Activated CD8-positive, alpha-beta T cell treated with anti-CD3 and anti-CD28 coated beads for 36 hours (primary cell): ENCODE measurements around the gene ELOB. TPM values are rescaled to one million over a fixed set of nuclear protein-coding genes. Genes with fewer than 3 reads are reported as not detected.
A peak's percentile ranks its signal among the peaks of the same experiment; 100 is the strongest.

Experiments used
- ATAC-seq: fragments of 200-7000 bp; cut with Tn5 transposase; one replicate; pipeline ENCODE4 v1.10.0; 2021; ENCODE audit warnings: mild to moderate bottlenecking, moderate library complexity
- CTCF ChIA-PET: fragments of 350-600 bp; sonication (Branson Sonifier 250); formaldehyde crosslinking; loops from one replicate; lab custom pipeline; 2021; ENCODE audit warnings: antibody characterized with exemption; lab: Charles Lee
- POLR2A ChIA-PET: fragments of 350-600 bp; sonication (Branson Sonifier 250); formaldehyde crosslinking; loops from one replicate; lab custom pipeline; 2021; ENCODE audit warnings: antibody characterized with exemption; lab: Charles Lee
- DNase-seq: peaks from one replicate; pipeline ENCODE4 v3.0.0-alpha.2; 2020
- H3K27ac Mint-ChIP-seq: one replicate; pipeline ENCODE4 v1.8.0; 2021; ENCODE audit warnings: mild to moderate bottlenecking, mixed read lengths
- H3K27me3 Mint-ChIP-seq: one replicate; pipeline ENCODE4 v1.8.0; 2021; ENCODE audit warnings: mixed read lengths
- H3K36me3 Mint-ChIP-seq: one replicate; pipeline ENCODE4 v1.8.0; 2021; ENCODE audit warnings: low read depth, mixed read lengths
- H3K4me1 Mint-ChIP-seq: one replicate; pipeline ENCODE4 v1.8.0; 2021; ENCODE audit warnings: low read depth, mixed read lengths
- H3K4me3 Mint-ChIP-seq: one replicate; pipeline ENCODE4 v1.8.0; 2021; ENCODE audit warnings: mild to moderate bottlenecking, moderate library complexity, mixed read lengths
- H3K9me3 Mint-ChIP-seq: one replicate; pipeline ENCODE4 v1.8.0; 2021; ENCODE audit warnings: mixed read lengths
- intact Hi-C: fragments of 100-400 bp; cut with micrococcal nuclease; formaldehyde crosslinking; loops from one replicate; pipeline ENCODE4 v1.10.0; 2022
- total RNA-seq, 2 experiments: library from RNA; stranded (reverse); gene quantifications; one replicate each; pipeline ENCODE4 v1.2.3, GENCODE V29; 2021
- TF ChIP-seq, protein P1 (sequence below): fragments of 200-600 bp; IDR thresholded peaks from one replicate; pipeline ENCODE4 v1.8.0; 2022; ENCODE audit warnings: antibody characterized with exemption, mild to moderate bottlenecking

Gene ELOB
- total RNA-seq, 2 experiments from 2014 or later = 174 to 178 TPM

DNA sequence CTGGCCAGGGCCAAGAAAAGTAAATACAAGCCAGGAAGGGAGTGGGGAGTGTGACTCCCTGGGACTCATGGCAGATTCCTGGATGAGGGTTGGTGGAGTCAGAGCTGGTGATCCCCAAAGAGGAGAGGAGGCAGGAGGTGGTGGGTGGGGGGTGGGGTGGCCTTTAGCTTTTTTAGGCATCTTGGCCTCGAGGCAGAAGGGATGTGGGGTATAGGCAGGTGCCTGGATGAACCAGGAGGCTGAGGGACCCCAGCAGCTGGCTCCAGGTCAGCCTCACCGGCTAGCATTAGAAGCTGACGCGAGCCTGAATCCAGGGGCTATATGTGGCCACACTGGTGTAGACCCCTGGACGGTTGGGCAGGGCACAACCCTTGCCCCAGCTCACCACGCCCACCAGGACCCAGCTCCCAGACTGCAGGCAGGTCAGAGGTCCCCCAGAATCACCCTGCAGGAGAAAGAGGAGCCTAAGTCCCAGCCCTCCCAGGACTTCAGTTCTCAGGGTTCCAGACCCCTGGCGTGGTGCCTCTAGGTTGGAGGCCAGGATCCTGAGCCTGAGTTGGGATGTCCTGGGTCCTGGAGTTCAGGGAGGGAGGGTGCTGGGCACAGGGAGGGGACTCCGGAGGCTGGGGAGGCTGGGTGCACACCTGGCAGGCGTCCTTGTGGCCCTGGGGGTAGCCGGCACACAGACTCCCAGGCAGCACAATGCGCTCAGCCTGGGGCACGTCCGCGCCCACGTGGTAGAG, 7.4 kb upstream of the ELOB start:
- Mint-ChIP-seq H3K4me3 (peak overlapping the region; percentile 84), H3K4me1 (peaks cover 13% of the 10 kb centered on the region), H3K36me3 (no peaks in the 10 kb centered on the region), H3K9me3 (no peaks in the 10 kb centered on the region), H3K27me3 (peaks cover 2% of the 10 kb centered on the region), H3K27ac (peak overlapping the region; percentile 87)
- TF ChIP-seq, protein P1, sequence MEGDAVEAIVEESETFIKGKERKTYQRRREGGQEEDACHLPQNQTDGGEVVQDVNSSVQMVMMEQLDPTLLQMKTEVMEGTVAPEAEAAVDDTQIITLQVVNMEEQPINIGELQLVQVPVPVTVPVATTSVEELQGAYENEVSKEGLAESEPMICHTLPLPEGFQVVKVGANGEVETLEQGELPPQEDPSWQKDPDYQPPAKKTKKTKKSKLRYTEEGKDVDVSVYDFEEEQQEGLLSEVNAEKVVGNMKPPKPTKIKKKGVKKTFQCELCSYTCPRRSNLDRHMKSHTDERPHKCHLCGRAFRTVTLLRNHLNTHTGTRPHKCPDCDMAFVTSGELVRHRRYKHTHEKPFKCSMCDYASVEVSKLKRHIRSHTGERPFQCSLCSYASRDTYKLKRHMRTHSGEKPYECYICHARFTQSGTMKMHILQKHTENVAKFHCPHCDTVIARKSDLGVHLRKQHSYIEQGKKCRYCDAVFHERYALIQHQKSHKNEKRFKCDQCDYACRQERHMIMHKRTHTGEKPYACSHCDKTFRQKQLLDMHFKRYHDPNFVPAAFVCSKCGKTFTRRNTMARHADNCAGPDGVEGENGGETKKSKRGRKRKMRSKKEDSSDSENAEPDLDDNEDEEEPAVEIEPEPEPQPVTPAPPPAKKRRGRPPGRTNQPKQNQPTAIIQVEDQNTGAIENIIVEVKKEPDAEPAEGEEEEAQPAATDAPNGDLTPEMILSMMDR = no peak
- POLR2A ChIA-PET = interaction anchor here (0.9 to 3.2 kb wide), 8 partner anchors 8 to 84 kb away, joined by 3 to 20 read pairs (median 4); no protein-coding TSS in a partner anchor
- intact Hi-C loops = no loop called here
- ATAC-seq (no peak), DNase-seq (no peak)
- CTCF ChIA-PET = interaction anchor here (0.7 to 3.0 kb wide), 10 partner anchors 9 to 135 kb away, joined by 3 to 14 read pairs (median 4); no protein-coding TSS in a partner anchor

DNA sequence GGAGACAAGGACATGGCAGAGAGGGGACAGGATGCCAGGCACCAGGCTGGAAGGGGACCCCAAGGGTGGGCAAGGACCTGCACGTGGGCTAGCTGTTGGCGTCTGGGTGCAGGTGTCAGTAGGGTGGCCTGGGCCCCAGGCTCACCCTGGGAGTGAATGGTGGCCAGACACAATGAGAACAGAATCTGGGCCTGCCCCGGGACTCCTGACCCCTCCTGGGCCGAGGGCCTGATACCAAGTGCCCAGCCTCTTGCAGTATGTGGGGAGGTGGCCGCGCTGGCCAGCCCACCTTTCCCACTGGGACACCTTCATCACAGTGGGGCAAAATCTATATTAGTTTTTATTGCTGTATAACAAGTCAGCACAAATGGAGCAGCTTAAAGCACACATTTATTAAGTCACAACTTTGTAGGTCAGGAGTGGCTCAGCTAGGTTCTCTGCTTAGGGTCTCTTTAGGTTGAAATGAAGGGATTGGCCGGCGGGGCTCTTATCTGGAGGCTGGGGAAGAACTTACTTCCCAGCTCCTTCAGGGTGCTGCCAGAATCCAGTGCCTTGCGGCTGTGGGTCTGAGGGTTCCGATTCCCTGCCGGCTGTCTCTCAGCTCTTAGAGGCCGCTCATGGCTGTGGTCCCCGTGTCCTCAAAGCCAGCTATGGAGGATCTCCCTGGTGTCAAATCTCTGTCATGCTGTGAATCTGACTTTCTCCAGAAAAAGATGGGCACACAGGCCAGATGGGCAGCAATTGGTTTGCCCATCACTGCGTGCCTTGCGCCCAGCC, 6.7 kb upstream of the ELOB start:
- CTCF ChIA-PET = interaction anchor here (0.8 to 3.0 kb wide), 9 partner anchors 8 to 136 kb away, joined by 3 to 14 read pairs (median 4); no protein-coding TSS in a partner anchor
- DNase-seq (no peak), ATAC-seq (no peak)
- no peaks in the 10 kb centered on the region for H3K9me3 Mint-ChIP-seq
- H3K36me3 Mint-ChIP-seq = peaks cover under 1% of the 10 kb centered on the region
- H3K27me3 Mint-ChIP-seq = peaks cover 2% of the 10 kb centered on the region
- peak overlapping the region; percentile 51 for H3K4me3 Mint-ChIP-seq
- intact Hi-C loops = no loop called here
- TF ChIP-seq, protein P1 = no peak
- POLR2A ChIA-PET = interaction anchor here (0.9 to 3.2 kb wide), 6 partner anchors 10 to 122 kb away, joined by 3 to 20 read pairs (median 5); no protein-coding TSS in a partner anchor
- H3K27ac Mint-ChIP-seq = no peak overlapping the region
- peaks cover 14% of the 10 kb centered on the region for H3K4me1 Mint-ChIP-seq

- Mint-ChIP-seq H3K4me3 (no peak overlapping the region), H3K4me1 (peaks cover 21% of the 10 kb centered on the region), H3K36me3 (peaks cover 10% of the 10 kb centered on the region), H3K27ac (no peak overlapping the region), H3K9me3 (no peaks in the 10 kb centered on the region), H3K27me3 (peaks cover 2% of the 10 kb centered on the region)
- CTCF ChIA-PET = interaction anchor here (0.6 to 3.0 kb wide), 3 partner anchors 9 to 139 kb away, joined by 3 to 14 read pairs (median 4); no protein-coding TSS in a partner anchor
- intact Hi-C loops = no loop called here
- ATAC-seq (no peak), DNase-seq (no peak)
- TF ChIP-seq, protein P1 = no peak
- POLR2A ChIA-PET = interaction anchor here (1.8 to 3.2 kb wide), 3 partner anchors 9 to 85 kb away, joined by 5 to 20 read pairs (median 9); no protein-coding TSS in a partner anchor
Measured at GRCh38 chr16:2782583-2783351, 5.7 kb upstream of the ELOB start.

- Mint-ChIP-seq H3K36me3 (peaks cover 20% of the 10 kb centered on the region), H3K27ac (peak overlapping the region; percentile 16), H3K4me3 (peak overlapping the region; percentile 31), H3K9me3 (no peaks in the 10 kb centered on the region), H3K4me1 (peaks cover 25% of the 10 kb centered on the region), H3K27me3 (no peaks in the 10 kb centered on the region)
- TF ChIP-seq, protein P1 = no peak
- DNase-seq (peak; percentile 1), ATAC-seq (no peak)
- ChIA-PET POLR2A (interaction anchor here (1.0 to 2.7 kb wide), 2 partner anchors 15 to 16 kb away, joined by 4 to 17 read pairs; no protein-coding TSS in a partner anchor), CTCF (interaction anchor here (1.0 kb wide), 1 partner anchor 59 kb away, joined by 3 read pairs; no protein-coding TSS in a partner anchor)
- intact Hi-C loops = no loop called here
Measured at GRCh38 chr16:2779978-2780898, 3.2 kb upstream of the ELOB start.
